Measurements from ENCODE around the gene ESPL1.

Gene ESPL1

DNA sequence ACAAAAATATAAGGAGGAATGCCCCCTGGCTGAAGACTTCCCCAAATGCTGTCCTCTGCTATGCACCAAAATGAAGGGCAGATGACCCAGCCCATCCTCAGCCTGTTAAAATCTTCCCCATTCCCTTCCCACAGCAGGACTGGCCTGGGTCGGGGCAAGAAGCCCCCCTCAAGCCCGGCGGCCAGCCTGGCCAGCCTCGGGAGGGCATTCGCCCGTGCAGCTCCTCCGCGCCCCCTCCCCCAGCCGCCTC is 36.5 kb upstream of the ESPL1 start:
- H3K27ac ChIP-seq (ENCODE audit: low read depth, low read length), result peak overlapping the region; percentile 23

DNA sequence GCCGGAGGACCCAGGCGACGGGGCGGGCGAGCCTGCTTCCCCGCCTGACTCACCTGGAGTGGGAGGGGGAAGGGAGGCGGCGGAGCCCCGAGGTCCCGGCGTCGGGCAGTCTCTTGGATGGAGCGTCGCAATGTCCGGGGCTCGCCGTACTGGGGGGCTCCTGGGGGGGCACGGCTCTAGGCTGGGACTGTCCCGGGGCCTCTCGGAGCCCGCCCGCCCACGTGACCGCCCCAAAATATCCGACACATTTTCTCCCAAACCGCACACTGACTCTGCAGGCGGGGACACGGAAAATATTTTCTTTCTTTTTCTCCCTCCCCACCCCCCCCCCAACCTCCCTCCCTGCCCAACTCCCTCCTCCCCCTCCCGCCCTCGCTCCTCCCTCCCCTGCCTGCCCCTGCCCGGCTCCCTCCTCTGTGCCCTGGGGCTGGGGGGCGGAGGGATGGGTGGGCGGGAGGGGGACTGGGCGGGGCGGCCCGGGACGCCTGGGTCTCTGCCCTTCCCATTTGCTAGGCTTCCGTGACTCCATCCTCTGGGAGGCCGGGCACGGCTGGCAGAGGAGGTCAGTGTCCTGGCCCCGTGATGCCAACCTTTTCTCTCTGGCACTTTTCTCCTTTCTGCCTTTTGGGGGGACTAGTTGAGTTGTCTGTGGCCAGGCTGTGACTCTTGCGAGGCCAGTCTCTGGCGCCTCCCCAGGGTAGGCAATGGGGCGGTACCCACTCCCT is 36.0 kb upstream of the ESPL1 start, which contains the start of gene RARG:
TSS of gene RARG (minus strand) at position 289 of the 725 bp plus-strand sequence. CDS start 4,664 bp downstream, outside the sequence.
- Histone ChIP-seq H3K36me3 (ENCODE audit: control insufficient read depth in 5 of 5, insufficient read depth in 5 of 5, low read length in 5 of 5) (peaks cover 0 to 2% (median 0%) of the 10 kb centered on the region in 5 donors), H3K4me3 (ENCODE audit: low read depth in 1 of 5, low read length in 5 of 5) (peak within 1 kb of the TSS; percentile 55 to 66 (median 58)), H3K4me1 (ENCODE audit: control insufficient read depth in 5 of 5, insufficient read depth in 5 of 5, low read length in 5 of 5) (peaks cover 2 to 32% (median 28%) of the 10 kb centered on the region in 5 donors), H3K27ac (ENCODE audit: low read depth, low read length) (peak within 1 kb of the TSS; percentile 23), H3K27me3 (ENCODE audit: control insufficient read depth in 5 of 5, insufficient read depth in 4 of 5, low read length in 5 of 5) (peaks cover 0 to 22% (median 4%) of the 10 kb centered on the region in 5 donors), H3K9ac (ENCODE audit: low read length in 5 of 5) (peak within 1 kb of the TSS in 4 of 5 donors; percentile 3 to 64 (median 58)), H3K9me3 (ENCODE audit: control insufficient read depth in 5 of 5, low read length in 5 of 5) (no peaks in the 10 kb centered on the region)

More for the DNA sequence above, 36.5 kb upstream of the ESPL1 start:
- peaks cover 2 to 32% (median 28%) of the 10 kb centered on the region in 5 donors for H3K4me1 ChIP-seq (ENCODE audit: control insufficient read depth in 5 of 5, insufficient read depth in 5 of 5, low read length in 5 of 5)
- peaks cover 0 to 22% (median 4%) of the 10 kb centered on the region in 5 donors for H3K27me3 ChIP-seq (ENCODE audit: control insufficient read depth in 5 of 5, insufficient read depth in 4 of 5, low read length in 5 of 5)
- peak overlapping the region in 3 of 5 donors; percentile 56 to 64 (median 59) for H3K9ac ChIP-seq (ENCODE audit: low read length in 5 of 5)
- peak overlapping the region; percentile 55 to 65 (median 58) for H3K4me3 ChIP-seq (ENCODE audit: low read depth in 1 of 5, low read length in 5 of 5)
- H3K9me3 ChIP-seq (ENCODE audit: control insufficient read depth in 5 of 5, low read length in 5 of 5), result no peaks in the 10 kb centered on the region
- H3K36me3 ChIP-seq (ENCODE audit: control insufficient read depth in 5 of 5, insufficient read depth in 5 of 5, low read length in 5 of 5), result peaks cover 0 to 4% (median 0%) of the 10 kb centered on the region in 5 donors

DNA sequence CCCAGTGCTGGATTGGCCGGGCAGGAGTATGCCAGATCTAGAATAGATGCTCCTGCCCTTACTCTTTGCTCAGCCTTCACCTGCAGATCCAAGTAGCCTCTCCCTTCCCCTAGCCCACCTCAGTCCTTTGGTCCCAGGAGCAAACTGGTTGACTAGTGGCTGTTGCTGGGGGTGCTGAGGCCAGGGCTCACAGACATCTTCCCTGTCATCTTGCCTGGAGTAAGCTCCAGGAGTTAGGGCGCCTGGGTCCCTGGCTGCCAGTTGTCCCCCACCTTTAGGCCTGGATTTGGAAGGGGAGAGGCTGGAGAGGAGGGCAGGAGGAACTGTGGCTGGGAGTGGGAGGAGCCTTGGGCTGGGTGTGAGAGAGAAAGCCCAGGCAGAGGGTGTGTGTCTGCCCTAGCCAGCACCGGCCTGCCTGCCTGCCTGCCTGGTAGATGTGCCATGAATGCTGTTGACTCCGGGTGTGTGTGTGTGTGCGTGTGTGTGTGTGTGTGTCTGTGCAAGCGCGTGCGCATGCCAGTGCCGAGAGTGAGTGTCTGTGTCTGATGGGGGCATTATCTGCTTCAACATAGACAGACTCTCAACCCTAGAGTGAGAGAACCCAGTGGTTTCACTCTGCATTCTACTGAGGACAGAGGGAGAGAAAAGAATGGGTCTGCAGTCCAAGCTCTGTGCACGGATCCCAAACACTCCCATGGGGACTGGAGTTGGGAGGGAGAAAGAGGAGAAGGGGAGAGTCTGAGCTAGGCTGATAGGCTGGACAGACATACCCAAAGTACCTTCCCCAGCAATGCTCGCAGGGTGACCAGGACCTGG is 35.2 kb upstream of the ESPL1 start:
- H3K4me1 ChIP-seq (ENCODE audit: control insufficient read depth in 5 of 5, insufficient read depth in 5 of 5, low read length in 5 of 5), result peaks cover 2 to 32% (median 28%) of the 10 kb centered on the region in 5 donors
- peak overlapping the region; percentile 35 to 66 (median 58) for H3K4me3 ChIP-seq (ENCODE audit: low read depth in 1 of 5, low read length in 5 of 5)
- H3K9me3 ChIP-seq (ENCODE audit: control insufficient read depth in 5 of 5, low read length in 5 of 5), result no peaks in the 10 kb centered on the region
- peak overlapping the region in 2 of 5 donors; percentile 3 to 57 for H3K9ac ChIP-seq (ENCODE audit: low read length in 5 of 5)
- peaks cover 0 to 2% (median 0%) of the 10 kb centered on the region in 5 donors for H3K36me3 ChIP-seq (ENCODE audit: control insufficient read depth in 5 of 5, insufficient read depth in 5 of 5, low read length in 5 of 5)
- H3K27ac ChIP-seq (ENCODE audit: low read depth, low read length), result no peak overlapping the region
- peaks cover 0 to 22% (median 4%) of the 10 kb centered on the region in 5 donors for H3K27me3 ChIP-seq (ENCODE audit: control insufficient read depth in 5 of 5, insufficient read depth in 4 of 5, low read length in 5 of 5)

DNA sequence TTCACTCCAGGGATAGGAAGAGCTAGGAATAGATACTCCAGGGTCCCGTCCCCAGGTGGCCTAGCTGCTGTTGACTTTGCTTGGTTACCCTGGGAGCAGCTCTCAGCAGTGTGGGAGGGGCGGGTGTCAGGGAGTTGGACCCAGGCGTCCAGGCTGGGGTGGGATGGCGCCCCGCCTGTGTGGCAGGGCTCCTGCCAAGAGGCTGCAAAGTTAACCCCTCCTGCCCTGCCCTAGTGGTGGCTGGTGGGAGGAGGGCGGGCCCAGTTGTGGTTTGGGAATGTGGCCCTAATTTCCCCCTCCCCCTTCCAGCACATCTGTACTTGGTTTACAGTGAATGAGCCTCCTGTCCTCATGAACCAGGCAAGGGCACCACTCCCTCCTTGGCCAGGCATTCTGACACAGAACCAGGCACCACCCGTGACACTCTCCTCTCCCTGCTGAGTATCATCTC is 34.4 kb upstream of the ESPL1 start:
- Histone ChIP-seq H3K27me3 (ENCODE audit: control insufficient read depth in 5 of 5, insufficient read depth in 4 of 5, low read length in 5 of 5) (peaks cover 0 to 22% (median 4%) of the 10 kb centered on the region in 5 donors), H3K9ac (ENCODE audit: low read length in 5 of 5) (peak overlapping the region in 1 of 5 donors; percentile 19), H3K27ac (ENCODE audit: low read depth, low read length) (peak overlapping the region; percentile 24), H3K4me1 (ENCODE audit: control insufficient read depth in 5 of 5, insufficient read depth in 5 of 5, low read length in 5 of 5) (peaks cover 2 to 32% (median 28%) of the 10 kb centered on the region in 5 donors), H3K9me3 (ENCODE audit: control insufficient read depth in 5 of 5, low read length in 5 of 5) (no peaks in the 10 kb centered on the region), H3K4me3 (ENCODE audit: low read depth in 1 of 5, low read length in 5 of 5) (peak overlapping the region in 3 of 5 donors; percentile 2 to 66 (median 58)), H3K36me3 (ENCODE audit: control insufficient read depth in 5 of 5, insufficient read depth in 5 of 5, low read length in 5 of 5) (no peaks in the 10 kb centered on the region)

DNA sequence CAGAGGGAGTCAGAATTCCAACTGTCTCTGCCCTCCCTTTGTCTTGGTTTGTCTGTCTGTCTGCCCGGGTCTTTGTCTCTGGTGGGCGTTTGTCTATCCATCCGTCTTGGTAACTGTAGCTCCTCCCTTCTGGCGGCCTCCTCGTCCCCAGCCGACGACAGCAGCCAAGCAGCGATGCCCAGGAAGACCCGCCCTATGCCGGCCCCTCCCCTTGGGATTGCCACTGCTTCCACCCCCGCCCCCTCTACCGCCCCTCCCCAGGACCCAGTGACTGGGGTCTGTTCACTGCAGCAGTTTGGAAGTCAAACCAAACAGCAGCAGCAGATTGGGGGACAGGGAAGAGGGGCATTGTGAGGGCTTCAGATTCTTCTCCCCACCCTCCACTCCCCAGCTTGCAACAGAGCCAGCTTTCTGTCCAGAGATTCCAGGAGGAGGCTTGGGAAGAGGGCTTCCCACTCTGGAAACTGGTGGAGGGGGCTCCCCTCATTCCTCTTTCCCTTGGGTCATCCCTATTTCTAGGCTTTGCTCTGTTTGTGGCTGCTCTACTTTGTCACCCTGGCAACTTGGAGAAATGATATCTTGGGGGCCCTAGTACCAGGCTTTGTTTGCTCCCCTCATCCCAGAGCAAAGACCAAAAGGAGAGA is 33.7 kb upstream of the ESPL1 start:
- H3K9ac ChIP-seq (ENCODE audit: low read length in 5 of 5), result peak overlapping the region in 1 of 5 donors; percentile 19
- H3K27ac ChIP-seq (ENCODE audit: low read depth, low read length), result peak overlapping the region; percentile 24
- H3K36me3 ChIP-seq (ENCODE audit: control insufficient read depth in 5 of 5, insufficient read depth in 5 of 5, low read length in 5 of 5), result no peaks in the 10 kb centered on the region
- H3K9me3 ChIP-seq (ENCODE audit: control insufficient read depth in 5 of 5, low read length in 5 of 5), result no peaks in the 10 kb centered on the region
- peaks cover 2 to 32% (median 28%) of the 10 kb centered on the region in 5 donors for H3K4me1 ChIP-seq (ENCODE audit: control insufficient read depth in 5 of 5, insufficient read depth in 5 of 5, low read length in 5 of 5)
- peaks cover 0 to 22% (median 4%) of the 10 kb centered on the region in 5 donors for H3K27me3 ChIP-seq (ENCODE audit: control insufficient read depth in 5 of 5, insufficient read depth in 4 of 5, low read length in 5 of 5)
- H3K4me3 ChIP-seq (ENCODE audit: low read depth in 1 of 5, low read length in 5 of 5), result peak overlapping the region in 1 of 5 donors; percentile 2

DNA sequence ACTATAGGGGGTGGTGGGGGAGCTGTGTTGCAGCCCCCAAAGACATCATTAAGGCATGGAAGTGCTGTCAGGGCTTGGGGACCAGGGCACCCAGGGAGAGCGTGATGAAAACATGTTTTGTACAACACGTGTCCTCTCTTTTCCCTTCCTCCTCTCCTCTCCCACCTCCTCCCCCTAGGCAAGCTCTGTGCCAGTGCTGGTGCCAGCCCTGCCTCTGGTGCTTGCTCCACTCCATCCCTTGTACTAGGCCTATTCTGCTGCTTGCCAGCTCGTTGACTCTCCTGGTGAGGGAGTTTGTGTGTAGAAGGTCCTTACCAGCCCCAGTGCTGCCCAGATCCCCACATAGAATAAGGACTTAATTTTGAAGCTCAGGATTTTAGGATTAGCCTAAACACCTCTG is 32.9 kb upstream of the ESPL1 start:
- Histone ChIP-seq H3K27ac (ENCODE audit: low read depth, low read length) (no peak overlapping the region), H3K4me1 (ENCODE audit: control insufficient read depth in 5 of 5, insufficient read depth in 5 of 5, low read length in 5 of 5) (peaks cover 2 to 32% (median 28%) of the 10 kb centered on the region in 5 donors)

DNA sequence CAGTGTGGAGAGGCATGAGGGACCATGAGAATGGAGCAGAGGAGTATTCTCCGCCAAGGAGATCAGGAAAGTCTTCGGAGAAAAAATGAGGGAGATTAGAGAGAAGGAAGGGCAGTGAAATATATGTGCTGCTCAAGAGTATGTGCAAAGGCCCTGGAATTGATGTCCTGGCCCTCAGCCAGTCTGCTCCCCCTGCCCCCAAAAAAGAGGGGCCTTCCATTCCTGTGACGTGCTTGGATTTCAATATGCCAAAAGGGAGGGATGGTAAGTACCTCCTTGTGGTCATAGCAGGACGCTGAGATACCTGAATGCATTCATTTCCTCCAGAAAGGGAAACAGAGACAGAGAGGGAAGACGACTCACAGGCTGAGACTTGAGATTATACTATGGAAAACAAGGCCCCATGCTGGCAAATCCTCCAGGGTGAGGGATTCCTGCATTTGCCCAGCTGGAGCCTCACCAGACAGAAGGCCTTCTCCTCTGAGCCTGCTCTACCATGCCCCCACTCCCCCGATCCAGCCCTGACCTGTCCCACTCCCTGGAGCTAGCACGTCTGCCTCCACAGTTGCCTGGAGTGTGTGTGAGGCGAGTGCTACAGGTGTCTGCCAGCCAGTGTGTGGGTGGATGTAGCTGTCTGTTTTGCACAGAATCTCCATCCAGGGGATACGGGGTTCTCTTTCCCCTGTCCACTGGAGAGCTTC is 32.2 kb upstream of the ESPL1 start:
- no peaks in the 10 kb centered on the region for H3K36me3 ChIP-seq (ENCODE audit: control insufficient read depth in 5 of 5, insufficient read depth in 5 of 5, low read length in 5 of 5)
- no peaks in the 10 kb centered on the region for H3K9me3 ChIP-seq (ENCODE audit: control insufficient read depth in 5 of 5, low read length in 5 of 5)
- H3K27ac ChIP-seq (ENCODE audit: low read depth, low read length), result no peak overlapping the region
- peaks cover 0 to 22% (median 4%) of the 10 kb centered on the region in 5 donors for H3K27me3 ChIP-seq (ENCODE audit: control insufficient read depth in 5 of 5, insufficient read depth in 4 of 5, low read length in 5 of 5)
- H3K4me3 ChIP-seq (ENCODE audit: low read depth in 1 of 5, low read length in 5 of 5), result no peak overlapping the region
- no peak overlapping the region for H3K9ac ChIP-seq (ENCODE audit: low read length in 5 of 5)
- H3K4me1 ChIP-seq (ENCODE audit: control insufficient read depth in 5 of 5, insufficient read depth in 5 of 5, low read length in 5 of 5), result peaks cover 2 to 31% (median 27%) of the 10 kb centered on the region in 5 donors

More for the DNA sequence above, 32.9 kb upstream of the ESPL1 start:
- Histone ChIP-seq H3K27me3 (ENCODE audit: control insufficient read depth in 5 of 5, insufficient read depth in 4 of 5, low read length in 5 of 5) (peaks cover 0 to 22% (median 4%) of the 10 kb centered on the region in 5 donors), H3K9ac (ENCODE audit: low read length in 5 of 5) (no peak overlapping the region), H3K36me3 (ENCODE audit: control insufficient read depth in 5 of 5, insufficient read depth in 5 of 5, low read length in 5 of 5) (no peaks in the 10 kb centered on the region), H3K4me3 (ENCODE audit: low read depth in 1 of 5, low read length in 5 of 5) (no peak overlapping the region), H3K9me3 (ENCODE audit: control insufficient read depth in 5 of 5, low read length in 5 of 5) (no peaks in the 10 kb centered on the region)

DNA sequence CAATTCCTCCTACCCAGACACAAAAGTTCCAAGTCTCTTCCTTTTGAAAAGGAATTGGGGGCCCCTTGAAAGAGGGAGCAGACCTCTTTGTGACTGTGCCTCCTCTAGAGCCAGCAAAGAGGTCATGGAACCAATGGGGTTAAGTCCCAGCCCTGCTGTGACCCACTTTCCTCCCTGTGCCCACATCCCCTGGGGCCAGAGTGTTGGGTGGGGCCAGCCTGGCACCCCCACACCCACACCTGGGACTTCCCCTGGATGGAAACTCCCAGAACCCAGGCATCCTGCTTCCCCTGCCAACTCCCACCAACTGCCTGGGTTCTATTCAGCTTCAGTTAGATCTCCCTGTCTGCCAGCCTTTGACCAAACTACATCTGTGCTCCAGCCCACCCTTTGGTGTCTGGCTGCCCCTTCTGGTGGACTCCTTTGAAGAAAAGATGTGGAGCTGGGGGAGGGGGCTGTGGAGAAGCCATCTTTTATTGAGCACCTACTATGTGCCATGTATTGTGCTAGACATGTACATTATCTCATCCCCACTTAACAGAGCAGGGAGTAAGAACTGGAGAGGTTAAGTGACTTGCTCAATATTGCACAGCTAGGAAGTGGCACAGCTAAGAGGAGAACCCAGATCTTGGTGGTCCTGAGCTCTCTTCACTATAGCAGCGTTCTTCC is 31.5 kb upstream of the ESPL1 start:
- Histone ChIP-seq H3K27me3 (ENCODE audit: control insufficient read depth in 5 of 5, insufficient read depth in 4 of 5, low read length in 5 of 5) (peaks cover 0 to 22% (median 4%) of the 10 kb centered on the region in 5 donors), H3K9me3 (ENCODE audit: control insufficient read depth in 5 of 5, low read length in 5 of 5) (no peaks in the 10 kb centered on the region), H3K36me3 (ENCODE audit: control insufficient read depth in 5 of 5, insufficient read depth in 5 of 5, low read length in 5 of 5) (no peaks in the 10 kb centered on the region), H3K27ac (ENCODE audit: low read depth, low read length) (no peak overlapping the region), H3K9ac (ENCODE audit: low read length in 5 of 5) (no peak overlapping the region), H3K4me1 (ENCODE audit: control insufficient read depth in 5 of 5, insufficient read depth in 5 of 5, low read length in 5 of 5) (peaks cover 2 to 24% (median 22%) of the 10 kb centered on the region in 5 donors), H3K4me3 (ENCODE audit: low read depth in 1 of 5, low read length in 5 of 5) (no peak overlapping the region)

Measured in subcutaneous abdominal adipose tissue (tissue), 5 donors.